Right lobe of liver (tissue), 6 donors: ENCODE measurements around the gene MTUS2. TPM values are rescaled to one million over a fixed set of nuclear protein-coding genes. Genes with fewer than 3 reads are reported as not detected.
A peak's percentile ranks its signal among the peaks of the same experiment; 100 is the strongest.

Experiments used
- ATAC-seq, 4 donors: fragments of 200-7000 bp; cut with Tn5 transposase; one replicate each; pipeline ENCODE4 v1.9.1; 2020; ENCODE audit warnings: mild to moderate bottlenecking in 4 of 4, moderate library complexity in 4 of 4
- DNase-seq, 3 donors: peaks; one replicate each; pipeline ENCODE4 v3.0.0-alpha.2; 2020
- H3K27ac ChIP-seq, 3 donors: fragments of 200-600 bp; one replicate each; pipeline ENCODE4 v1.8.0; 2022
- H3K27me3 ChIP-seq, 2 donors: fragments of 200-600 bp; one replicate each; pipeline ENCODE4 v1.8.0; 2022
- H3K36me3 ChIP-seq, 4 donors: fragments of 200-600 bp; sonication (generic) in 1 of 4; one replicate each; pipeline versions ENCODE4 v1.5.1 to v1.8.0; 2017 to 2022; ENCODE audit warnings: control low read depth in 1 of 4
- H3K4me1 ChIP-seq, 4 donors: fragments of 200-600 bp; sonication (generic) in 1 of 4; one replicate each; pipeline versions ENCODE4 v1.5.1 to v1.8.0; 2017 to 2022; ENCODE audit warnings: control low read depth in 1 of 4
- H3K4me3 ChIP-seq, 3 donors: fragments of 200-600 bp; one replicate each; pipeline ENCODE4 v1.8.0; 2022
- H3K9me3 ChIP-seq, 4 donors: fragments of 200-600 bp; sonication (generic) in 1 of 4; one replicate each; pipeline versions ENCODE4 v1.5.1 to v1.8.0; 2017 to 2022; ENCODE audit warnings: control low read depth in 1 of 4
- POLR2A ChIP-seq: fragments of 450-650 bp; IDR thresholded peaks from one replicate; pipeline ENCODE4 v1.6.1; 2017; ENCODE audit warnings: antibody characterized with exemption, mild to moderate bottlenecking
- WGBS: methylation state at CpG from one replicate; pipeline ENCODE4 v1.1.6; 2018; ENCODE audit warnings: low coverage, low lambda C conversion rate; ENCODE audit not compliant: insufficient coverage; ENCODE audit errors: missing lambda C conversion rate; 5-methylcytosine and 5-hydroxymethylcytosine counted together
- intact Hi-C, 2 donors: fragments of 100-400 bp; cut with DNase I; formaldehyde crosslinking; loops; one replicate each; pipeline versions ENCODE4 v1.11.2 to v1.14.1; 2022
- total RNA-seq, 6 experiments: library from RNA; depleted of rRNA in 2 of 6; stranded (reverse); fragments of >200 nt in 2 of 6; fragmentation: NEBNext Ultra II Directional in 3 of 6; extraction: Animal tissue kit (Norgen Biotek cat#: 25700) in 3 of 6; gene quantifications; one replicate each; pipeline versions ENCODE4 v1.1.0 to v1.2.4, GENCODE V29; 2016 to 2023
- TF ChIP-seq, protein P1 (sequence below), 4 donors: fragments of 200-600 bp in 3 of 4; fragments of 450-650 bp in 1 of 4; IDR thresholded peaks; one replicate each; pipeline versions ENCODE4 v1.5.1 to v1.8.0; 2016 to 2022; ENCODE audit warnings: antibody characterized with exemption in 4 of 4, mild to moderate bottlenecking in 2 of 4
- donor health status: DM: no; HTN: yes; CAD: no.
- donor health status: DM: no; HTN: no; CAD: no.
- donor health status: DM: no; HTN: no; CAD: no.
- donor health status: DM: no; HTN: yes; CAD: no.
- donor health status: DM: no; HTN: yes; CAD: no.

Gene MTUS2
- total RNA-seq, 6 experiments from 2014 or later: 0.15 to 2.2 (median 0.98) TPM

DNA sequence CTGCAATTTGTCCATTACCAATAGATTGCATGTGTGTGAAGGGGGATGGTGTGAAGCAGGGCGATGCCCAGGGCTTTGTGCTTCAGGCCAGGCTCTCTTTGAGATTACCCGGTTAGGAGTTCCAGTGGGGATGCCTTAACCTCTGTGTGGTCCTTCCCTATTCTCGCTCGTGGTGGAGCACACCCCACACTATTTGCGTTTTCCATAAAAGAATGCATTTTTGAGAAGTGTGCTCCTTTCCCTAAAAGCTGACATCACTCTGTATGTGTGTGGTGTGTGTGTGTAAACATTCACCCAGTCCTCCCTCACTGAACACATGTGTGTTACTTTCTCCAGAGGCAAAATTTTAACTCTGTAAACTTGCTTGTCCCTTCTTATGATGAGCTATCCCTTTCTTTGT, 467.1 kb downstream of the MTUS2 start:
- 100% methylated on average over 3 of the region's 5 CpGs for WGBS
- H3K36me3 ChIP-seq: no peaks in the 10 kb centered on the region
- H3K4me3 ChIP-seq: no peak overlapping the region
- no peaks in the 10 kb centered on the region for H3K27me3 ChIP-seq
- DNase-seq: no peak
- intact Hi-C loops: no loop called here
- TF ChIP-seq, protein P1, sequence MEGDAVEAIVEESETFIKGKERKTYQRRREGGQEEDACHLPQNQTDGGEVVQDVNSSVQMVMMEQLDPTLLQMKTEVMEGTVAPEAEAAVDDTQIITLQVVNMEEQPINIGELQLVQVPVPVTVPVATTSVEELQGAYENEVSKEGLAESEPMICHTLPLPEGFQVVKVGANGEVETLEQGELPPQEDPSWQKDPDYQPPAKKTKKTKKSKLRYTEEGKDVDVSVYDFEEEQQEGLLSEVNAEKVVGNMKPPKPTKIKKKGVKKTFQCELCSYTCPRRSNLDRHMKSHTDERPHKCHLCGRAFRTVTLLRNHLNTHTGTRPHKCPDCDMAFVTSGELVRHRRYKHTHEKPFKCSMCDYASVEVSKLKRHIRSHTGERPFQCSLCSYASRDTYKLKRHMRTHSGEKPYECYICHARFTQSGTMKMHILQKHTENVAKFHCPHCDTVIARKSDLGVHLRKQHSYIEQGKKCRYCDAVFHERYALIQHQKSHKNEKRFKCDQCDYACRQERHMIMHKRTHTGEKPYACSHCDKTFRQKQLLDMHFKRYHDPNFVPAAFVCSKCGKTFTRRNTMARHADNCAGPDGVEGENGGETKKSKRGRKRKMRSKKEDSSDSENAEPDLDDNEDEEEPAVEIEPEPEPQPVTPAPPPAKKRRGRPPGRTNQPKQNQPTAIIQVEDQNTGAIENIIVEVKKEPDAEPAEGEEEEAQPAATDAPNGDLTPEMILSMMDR (IDR thresholded peaks at IDR 0.05): no peak
- H3K9me3 ChIP-seq: no peaks in the 10 kb centered on the region
- no peak for ATAC-seq
- no peaks in the 10 kb centered on the region for H3K4me1 ChIP-seq
- H3K27ac ChIP-seq: no peak overlapping the region

DNA sequence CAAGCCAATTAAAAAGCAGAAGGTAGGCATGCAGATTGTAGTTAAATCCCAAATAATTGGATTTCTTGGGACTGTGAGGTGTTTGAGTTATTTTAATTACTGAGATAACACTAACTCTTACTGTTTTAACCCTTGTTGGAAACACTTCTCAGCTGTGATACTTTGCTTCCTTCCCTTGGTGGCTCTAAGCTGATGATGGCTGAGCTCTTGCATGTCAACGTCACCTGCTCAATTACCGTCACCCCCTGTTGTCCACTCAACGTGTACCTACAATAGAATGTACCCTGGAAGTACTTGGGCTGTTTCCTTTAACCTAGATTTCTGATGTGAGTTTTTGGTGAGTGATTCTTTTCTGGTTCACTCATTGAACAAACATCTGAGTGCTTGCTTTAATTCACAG, 471.9 kb downstream of the MTUS2 start:
- TF ChIP-seq, protein P1 (IDR thresholded peaks at IDR 0.05): no peak
- TF ChIP-seq POLR2A: no peak
- Histone ChIP-seq H3K27ac (no peak overlapping the region), H3K4me3 (no peak overlapping the region), H3K36me3 (no peaks in the 10 kb centered on the region), H3K4me1 (no peaks in the 10 kb centered on the region), H3K27me3 (no peaks in the 10 kb centered on the region), H3K9me3 (no peaks in the 10 kb centered on the region)
- DNase-seq (no peak), ATAC-seq (no peak)
- intact Hi-C loops: no loop called here
- WGBS: 57% methylated on average over 3 of the region's 3 CpGs

DNA sequence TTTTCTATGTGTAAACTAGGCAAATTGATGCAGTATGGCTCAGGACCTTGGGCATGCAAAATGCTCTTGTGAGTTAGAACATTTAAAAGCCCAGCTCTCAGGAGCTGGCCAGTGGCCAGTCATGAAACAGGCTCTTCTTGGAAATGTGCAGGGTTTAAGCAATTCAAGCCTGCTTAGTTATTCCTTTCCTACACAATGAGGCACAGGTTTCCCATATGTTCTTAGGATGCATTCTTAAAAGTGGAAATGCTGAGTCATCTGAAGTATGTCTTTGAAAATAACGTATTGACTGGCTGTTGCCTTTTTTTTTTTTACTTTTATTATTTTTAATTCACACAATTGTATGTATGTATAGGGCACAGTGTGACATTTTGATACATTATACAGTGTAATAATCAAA, 474.7 kb downstream of the MTUS2 start:
- intact Hi-C loops: no loop called here
- DNase-seq (no peak), ATAC-seq (peak in 1 of 4 donors; percentile 17)
- H3K27ac ChIP-seq: no peak overlapping the region
- no peaks in the 10 kb centered on the region for H3K27me3 ChIP-seq
- 4% methylated on average over 1 of the region's 1 CpG for WGBS
- H3K36me3 ChIP-seq: no peaks in the 10 kb centered on the region
- TF ChIP-seq POLR2A: no peak
- TF ChIP-seq, protein P1 (IDR thresholded peaks at IDR 0.05): no peak
- no peaks in the 10 kb centered on the region for H3K9me3 ChIP-seq
- no peak overlapping the region for H3K4me3 ChIP-seq
- no peaks in the 10 kb centered on the region for H3K4me1 ChIP-seq

DNA sequence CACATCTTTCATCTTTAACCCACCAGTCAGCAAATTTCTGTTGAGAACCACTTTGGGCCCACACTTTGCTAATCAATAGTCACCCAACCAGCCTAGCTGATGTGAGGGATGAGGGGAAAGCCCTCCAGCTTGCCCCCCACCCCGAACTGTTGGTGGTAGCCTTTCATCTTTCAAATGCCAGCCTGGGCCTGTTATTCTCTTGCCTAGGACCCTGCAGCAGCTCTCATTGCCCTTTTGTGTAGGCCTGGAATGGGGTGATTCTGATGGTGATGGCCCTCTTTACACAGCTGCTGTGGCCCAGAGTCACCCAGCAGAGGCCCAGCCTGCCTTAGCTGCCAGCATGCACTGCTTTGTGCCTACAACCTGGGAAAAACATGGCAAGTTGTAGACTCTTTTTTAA, 480.9 kb downstream of the MTUS2 start:
- intact Hi-C loops: no loop called here
- no peaks in the 10 kb centered on the region for H3K36me3 ChIP-seq
- H3K4me1 ChIP-seq: no peaks in the 10 kb centered on the region
- ATAC-seq (no peak), DNase-seq (no peak)
- no peak overlapping the region for H3K4me3 ChIP-seq
- no peak overlapping the region for H3K27ac ChIP-seq
- TF ChIP-seq, protein P1 (IDR thresholded peaks at IDR 0.05): no peak
- no peak for TF ChIP-seq POLR2A
- no CpG with 5 or more reads among the region's 1 CpG for WGBS
- H3K9me3 ChIP-seq: no peaks in the 10 kb centered on the region
- H3K27me3 ChIP-seq: no peaks in the 10 kb centered on the region

DNA sequence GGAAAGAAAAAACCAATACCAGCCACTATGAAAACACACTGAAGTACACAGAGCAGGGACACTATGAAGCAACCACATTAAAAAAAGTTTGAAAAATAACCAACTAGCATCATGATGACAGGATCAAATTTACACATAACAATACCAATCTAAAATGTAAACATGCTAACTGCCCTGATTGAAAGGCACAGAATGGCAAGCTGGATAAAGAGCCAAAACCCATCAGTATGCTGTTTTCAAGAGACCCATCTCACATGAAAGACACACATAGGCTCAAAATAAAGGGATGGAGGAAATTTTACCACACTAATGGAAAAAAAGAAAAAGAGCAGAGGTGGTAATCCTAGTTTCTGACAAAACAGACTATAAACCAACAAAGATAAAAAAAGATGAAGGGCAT, 484.0 kb downstream of the MTUS2 start:
- H3K4me3 ChIP-seq: no peak overlapping the region
- intact Hi-C loops: no loop called here
- H3K27ac ChIP-seq: no peak overlapping the region
- DNase-seq (no peak), ATAC-seq (no peak)
- TF ChIP-seq, protein P1 (IDR thresholded peaks at IDR 0.05): no peak
- TF ChIP-seq POLR2A: no peak
- H3K4me1 ChIP-seq: no peaks in the 10 kb centered on the region
- H3K36me3 ChIP-seq: no peaks in the 10 kb centered on the region
- H3K27me3 ChIP-seq: no peaks in the 10 kb centered on the region
- H3K9me3 ChIP-seq: no peaks in the 10 kb centered on the region
